Prostate gland (tissue), 2 donors: Measurements from ENCODE around the gene NUP43. TPM values are rescaled to one million over a fixed set of nuclear protein-coding genes. Genes with fewer than 3 reads are reported as not detected.

Experiments used
- DNase-seq: peaks from one replicate; pipeline ENCODE4 v3.0.0-alpha.2; 2019; ENCODE audit warnings: low spot score
- H3K27ac ChIP-seq, 2 donors: fragments of 200-600 bp; sonication (generic); 2 replicates each; pipeline ENCODE4 v1.5.1; 2017 to 2019
- H3K27me3 ChIP-seq: fragments of 200-600 bp; sonication (generic); replicated peaks from 2 replicates; pipeline ENCODE4 v1.5.1; 2019; ENCODE audit not compliant: insufficient read depth
- H3K36me3 ChIP-seq, 2 donors: fragments of 200-600 bp; sonication (generic); 1 replicate in 1 of 2; 2 replicates in 1 of 2; pipeline versions ENCODE4 v1.5.1 to v1.8.1; 2017 to 2019
- H3K4me1 ChIP-seq: fragments of 200-600 bp; sonication (generic); replicated peaks from 2 replicates; pipeline ENCODE4 v1.5.1; 2019
- H3K4me3 ChIP-seq, 2 donors: fragments of 200-600 bp; sonication (generic); 2 replicates each; pipeline ENCODE4 v1.5.1; 2017 to 2019
- H3K9me3 ChIP-seq: fragments of 200-600 bp; sonication (generic); 2 replicates; pipeline ENCODE4 v1.5.1; 2017
- CTCF ChIP-seq, 4 experiments: fragments of 200-600 bp in 2 of 4; fragments of 450-650 bp in 2 of 4; sonication (generic) in 2 of 4; IDR thresholded peaks; 1 replicate in 3 of 4; 2 replicates in 1 of 4; pipeline ENCODE4 v1.5.1; 2016 to 2019; ENCODE audit warnings: antibody characterized with exemption in 4 of 4, mild to moderate bottlenecking in 2 of 4, moderate library complexity in 2 of 4
- POLR2A ChIP-seq: fragments of 450-650 bp; IDR thresholded peaks from one replicate; pipeline ENCODE4 v1.6.1; 2016; ENCODE audit warnings: antibody characterized with exemption, mild to moderate bottlenecking
- POLR2AphosphoS5 ChIP-seq: sonication (generic); formaldehyde crosslinking; IDR thresholded peaks from one replicate; pipeline ENCODE4 v1.6.1; 2017; ENCODE audit warnings: antibody characterized with exemption
- WGBS: methylation state at CpG from one replicate; pipeline ENCODE4 v1.1.5; 2018; 5-methylcytosine and 5-hydroxymethylcytosine counted together
- intact Hi-C: fragments of 100-400 bp; cut with DNase I; formaldehyde crosslinking; loops from one replicate; pipeline ENCODE4 v1.14.2; 2022
- total RNA-seq, 2 donors: library from RNA; depleted of rRNA; stranded (reverse); fragments of >200 nt; gene quantifications; one replicate each; pipeline ENCODE4 v1.1.0, GENCODE V29; 2016

The NUP43 gene
- total RNA-seq, 2 donors from 2014 or later: 23.6 to 32.9 TPM

DNA sequence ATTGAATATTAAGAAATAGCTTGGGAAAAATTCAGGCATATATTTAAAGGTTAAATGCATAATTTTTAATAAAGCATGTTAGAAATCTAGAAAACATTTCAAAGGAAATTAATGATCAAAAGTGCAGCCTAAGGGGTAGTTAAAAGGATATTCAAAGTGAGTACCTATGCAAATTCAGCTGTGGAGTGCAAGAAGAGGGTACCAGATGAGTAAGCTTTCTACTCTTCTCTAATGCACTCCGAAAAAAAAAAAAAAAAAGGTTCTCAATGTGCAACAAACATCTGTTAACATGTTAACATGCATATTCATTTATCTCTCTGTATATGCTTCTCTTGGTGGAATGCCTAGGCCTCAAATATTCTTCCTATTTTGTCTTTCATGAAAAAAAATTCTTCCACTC, 65.8 kb downstream of the NUP43 start:
- Histone ChIP-seq H3K36me3 (peaks cover 0 to 4% of the 10 kb centered on the region in 2 donors), H3K4me1 (no peaks in the 10 kb centered on the region), H3K27me3 (no peaks in the 10 kb centered on the region), H3K27ac (no peak overlapping the region), H3K4me3 (no peak overlapping the region), H3K9me3 (no peaks in the 10 kb centered on the region)
- no peak for DNase-seq
- intact Hi-C loops: no loop called here
- TF ChIP-seq CTCF (IDR thresholded peaks at IDR 0.05) (no peak), POLR2A (no peak), POLR2AphosphoS5 (no peak)
- 70% methylated on average over 1 of the region's 1 CpG for WGBS

Other genes with a start within 250 kb of the NUP43 start
- 10 to 100 TPM; 23.4 to 27.2 TPM for gene PPIL4, start 200.5 kb downstream of the NUP43 start, total RNA-seq
- gene GINM1, start 180.2 kb downstream of the NUP43 start, total RNA-seq: 10 to 100 TPM; 43.6 to 44.7 TPM
- gene KATNA1, start 97.8 kb downstream of the NUP43 start, total RNA-seq: 10 to 100 TPM; 12.8 to 25.2 TPM
- 10 to 100 TPM; 28.7 to 44.8 TPM for gene LATS1, start 28.4 kb downstream of the NUP43 start, total RNA-seq
- 100 to 1,000 TPM in 1 of 2 donors, 10 to 100 TPM in 1; 77.6 to 114 TPM for gene PCMT1, start 3.2 kb upstream of the NUP43 start, total RNA-seq
- 10 to 100 TPM; 52.7 to 76.3 TPM for gene LRP11, start 117.8 kb upstream of the NUP43 start, total RNA-seq
- gene RAET1E, start 151.6 kb upstream of the NUP43 start, total RNA-seq: under 1 TPM; 0.23 to 0.77 TPM
- gene RAET1G, start 176.6 kb upstream of the NUP43 start, total RNA-seq: 1 to 10 TPM in 1 of 2 donors, not detected in 1; 4.4 TPM
- gene ULBP2, start 195.5 kb upstream of the NUP43 start, total RNA-seq: under 1 TPM; 0.32 to 0.40 TPM
- gene ULBP1, start 217.4 kb upstream of the NUP43 start, total RNA-seq: 1 to 10 TPM in 1 of 2 donors, not detected in 1; 2.8 TPM